Gastrocnemius medialis (tissue), 4 donors: ENCODE measurements around the gene SIGLEC8.
"Not testable (repeated sequence)": the region's sequence is repeated elsewhere in the genome, so short reads cannot be mapped to it uniquely, and the experiment has no call there.

Source experiments
- CTCF ChIP-seq, 5 experiments: fragments of 450-650 bp in 3 of 5; fragments of 200-600 bp in 2 of 5; sonication (generic) in 2 of 5; IDR thresholded peaks in 4 of 5; conservative IDR thresholded peaks in 1 of 5; 1 replicate in 4 of 5; 2 replicates in 1 of 5; pipeline ENCODE4 v1.5.1; 2016 to 2019; ENCODE audit warnings: antibody characterized with exemption in 5 of 5, mild to moderate bottlenecking in 3 of 5, moderate library complexity in 3 of 5
- POLR2A ChIP-seq, 2 donors: fragments of 450-650 bp; IDR thresholded peaks; one replicate each; pipeline ENCODE4 v1.6.1; 2017; ENCODE audit warnings: antibody characterized with exemption in 2 of 2, mild to moderate bottlenecking in 2 of 2, moderate library complexity in 2 of 2

GRCh38 chr19:51500931-51501330, 42.7 kb upstream of the SIGLEC8 start:
- TF ChIP-seq POLR2A (IDR thresholded peaks at IDR 0.05); CTCF (IDR thresholded peaks at IDR 0.05 in 4 of 5, conservative IDR thresholded peaks at IDR 0.05 in 1 of 5): not testable (repeated sequence)
